Endothelial cell of umbilical vein (primary cell): ENCODE measurements around the gene BACH2. TPM values are rescaled to one million over a fixed set of nuclear protein-coding genes. Genes with fewer than 3 reads are reported as not detected.

Source experiments
- BruUV-seq: library from RNA; stranded (reverse); fragments of 400-500 nt; replicated peaks from 2 replicates; lab custom pipeline; 2021; lab: Mats Ljungman, UMichigan
- CTCF ChIA-PET: fragments of 300-600, 350-600 bp; sonication (Branson Sonifier 250); formaldehyde crosslinking; loops from one replicate; lab custom pipeline; 2021; ENCODE audit warnings: antibody characterized with exemption, inconsistent platforms; lab: Charles Lee
- POLR2A ChIA-PET: fragments of 300-600, 350-600 bp; sonication (Branson Sonifier 250); formaldehyde crosslinking; loops from one replicate; lab custom pipeline; 2021; ENCODE audit warnings: antibody characterized with exemption, inconsistent platforms; lab: Charles Lee
- DNase-seq: peaks from one replicate; pipeline ENCODE4 v3.0.0-alpha.2; 2011; ENCODE audit warnings: low read depth, low spot score
- FAIRE-seq: peaks from 2 replicates; lab custom pipeline; 2011; peaks lifted over from hg19 to GRCh38; lab: Jason Lieb, UNC
- H2AFZ ChIP-seq: 2 replicates; pipeline ENCODE4 v1.6.0; 2012; ENCODE audit warnings: low read depth, low read length, control low read depth, inconsistent platforms
- H3K27ac ChIP-seq: 2 replicates; pipeline ENCODE4 v1.5.1; 2011; ENCODE audit warnings: low read depth, mild to moderate bottlenecking, control low read depth, low read length, moderate library complexity; ENCODE audit not compliant: insufficient read depth
- H3K27me3 ChIP-seq, 2 experiments: 2 replicates each; pipeline versions ENCODE4 v1.6.0 to v1.6.1; 2011; ENCODE audit warnings: low read length in 2 of 2, mixed read lengths in 1 of 2; ENCODE audit not compliant: control insufficient read depth in 2 of 2, insufficient read depth in 2 of 2
- H3K36me3 ChIP-seq, 2 experiments: 2 replicates in 1 of 2; 3 replicates in 1 of 2; pipeline ENCODE4 v1.5.1; 2011; ENCODE audit warnings: low read length in 2 of 2, mild to moderate bottlenecking in 1 of 2, moderate library complexity in 1 of 2; ENCODE audit not compliant: control insufficient read depth in 2 of 2, insufficient read depth in 2 of 2; ENCODE audit errors: extremely low read depth in 1 of 2
- H3K4me1 ChIP-seq: 3 replicates; pipeline ENCODE4 v1.5.1; 2011; ENCODE audit warnings: mild to moderate bottlenecking, low read length; ENCODE audit not compliant: control insufficient read depth, insufficient read depth; ENCODE audit errors: extremely low read depth
- H3K4me2 ChIP-seq: 2 replicates; pipeline ENCODE4 v1.6.1; 2011; ENCODE audit warnings: low read length, control low read depth, mixed read lengths; ENCODE audit not compliant: insufficient read depth
- H3K4me3 ChIP-seq, 3 experiments: fragments of 200-600 bp in 1 of 3; sonication (generic), shearing (Covaris generic) in 1 of 3; replicated peaks in 1 of 3; 2 replicates each; pipeline ENCODE4 v1.5.1; 2011 to 2016; ENCODE audit warnings: control low read depth in 3 of 3, low read length in 3 of 3, mild to moderate bottlenecking in 2 of 3, inconsistent platforms in 1 of 3, low read depth in 1 of 3, moderate library complexity in 1 of 3; ENCODE audit not compliant: insufficient read depth in 1 of 3
- H3K79me2 ChIP-seq: 2 replicates; pipeline ENCODE4 v1.6.0; 2012; ENCODE audit warnings: low read length, inconsistent platforms; ENCODE audit not compliant: control insufficient read depth, insufficient read depth
- H3K9ac ChIP-seq: replicated peaks from 2 replicates; pipeline ENCODE3; 2011; ENCODE audit warnings: low read length, control low read depth; ENCODE audit not compliant: insufficient read depth; ENCODE audit errors: extremely low read depth
- H3K9me1 ChIP-seq: replicated peaks from 3 replicates; pipeline ENCODE4 v1.6.0; 2011; ENCODE audit warnings: mild to moderate bottlenecking, low read length; ENCODE audit not compliant: control insufficient read depth, insufficient read depth; ENCODE audit errors: extremely low read depth
- H3K9me3 ChIP-seq: replicated peaks from 2 replicates; pipeline ENCODE4 v1.5.1; 2012; ENCODE audit warnings: low read length, inconsistent platforms; ENCODE audit not compliant: control insufficient read depth, insufficient read depth
- H4K20me1 ChIP-seq: replicated peaks from 2 replicates; pipeline ENCODE3; 2011; ENCODE audit warnings: mild to moderate bottlenecking, low read length; ENCODE audit not compliant: control insufficient read depth, insufficient read depth; ENCODE audit errors: extremely low read depth
- CTCF ChIP-seq, 2 donors: IDR thresholded peaks; 1 replicate in 1 of 2; 2 replicates in 1 of 2; pipeline ENCODE4 v1.5.1; 2011; ENCODE audit warnings: low read length in 2 of 2, mild to moderate bottlenecking in 2 of 2, moderate library complexity in 2 of 2, control low read depth in 1 of 2, inconsistent platforms in 1 of 2, low read depth in 1 of 2; ENCODE audit not compliant: insufficient read depth in 1 of 2; ENCODE audit errors: extremely low read depth in 1 of 2
- EZH2 ChIP-seq: IDR thresholded peaks from 2 replicates; pipeline ENCODE4 v1.6.1; 2012; ENCODE audit warnings: borderline replicate concordance, low read depth, mild to moderate bottlenecking, moderate library complexity, low read length, inconsistent platforms; ENCODE audit not compliant: severe bottlenecking
- FOS ChIP-seq: IDR thresholded peaks from 2 replicates; pipeline ENCODE4 v1.6.1; 2011; ENCODE audit warnings: mild to moderate bottlenecking, low read length, moderate library complexity, borderline replicate concordance; ENCODE audit not compliant: insufficient read depth
- GATA2 ChIP-seq: IDR thresholded peaks from 2 replicates; pipeline ENCODE4 v1.7.0; 2011; ENCODE audit warnings: low read depth, mild to moderate bottlenecking, moderate library complexity, mixed read lengths, low read length; ENCODE audit not compliant: insufficient read length, insufficient read depth
- JUN ChIP-seq: IDR thresholded peaks from 2 replicates; pipeline ENCODE4 v1.6.1; 2011; ENCODE audit warnings: borderline replicate concordance, low read depth; ENCODE audit not compliant: insufficient read length, insufficient read depth
- MAX ChIP-seq: IDR thresholded peaks from 2 replicates; pipeline ENCODE4 v1.6.1; 2011; ENCODE audit not compliant: insufficient read depth, insufficient read length
- MYC ChIP-seq: IDR thresholded peaks from one replicate; pipeline ENCODE4 v1.6.1; 2011; ENCODE audit warnings: mild to moderate bottlenecking, low read depth, low read length
- POLR2A ChIP-seq: IDR thresholded peaks from 2 replicates; pipeline ENCODE4 v1.6.1; 2012; ENCODE audit warnings: low read depth, mild to moderate bottlenecking, control low read depth, low read length
- POLR2AphosphoS5 ChIP-seq: IDR thresholded peaks from 2 replicates; pipeline ENCODE4 v1.6.1; 2012; ENCODE audit warnings: low read depth, mild to moderate bottlenecking, control low read depth, low read length, moderate library complexity; ENCODE audit not compliant: insufficient read depth
- dilution Hi-C: fragments of 300-500 bp; cut with MboI; formaldehyde crosslinking; loops from one replicate; pipeline ENCODE4 v1.15.0; 2019; ENCODE audit warnings: low sequenced_read_pairs; ENCODE audit not compliant: extremely low pct_ligation_motif_present
- intact Hi-C: fragments of 100-400 bp; cut with micrococcal nuclease; formaldehyde crosslinking; loops from one replicate; pipeline ENCODE4 v1.10.0; 2022
- polyA plus RNA-seq, 4 experiments: library from polyadenylated mRNA; depleted of rRNA in 3 of 4; stranded (reverse) in 3 of 4; unstranded in 1 of 4; fragments of >200 nt; gene quantifications; 2 replicates each; pipeline versions ENCODE4 v1.2.1 to v1.2.3, GENCODE V29; 2011 to 2012; ENCODE audit warnings: missing spikeins in 1 of 4
- total RNA-seq: library from RNA; stranded (reverse); gene quantifications from 2 replicates; pipeline ENCODE4 v1.2.3, GENCODE V29; 2021

Gene BACH2
- total and polyA plus RNA-seq, 2 donors (not counting 3 experiments of a cell fraction or from before 2014, with no cell fraction given): 1.7 to 5.6 TPM

- no peak overlapping the region for H3K9ac ChIP-seq
- H3K4me1 ChIP-seq: peaks cover 16% of the 10 kb centered on the region
- no peaks in the 10 kb centered on the region for H4K20me1 ChIP-seq
- H2AFZ ChIP-seq: no peak overlapping the region
- H3K9me3 ChIP-seq: no peaks in the 10 kb centered on the region
- no peaks in the 10 kb centered on the region for H3K79me2 ChIP-seq
- FAIRE-seq (no peak), DNase-seq (no peak)
- no peaks in the 10 kb centered on the region for H3K9me1 ChIP-seq
- BruUV-seq: no TSS peak
- H3K27me3 ChIP-seq: no peaks in the 10 kb centered on the region
- ChIA-PET POLR2A (no interaction called here), CTCF (interaction anchor here (1.0 kb wide), 1 partner anchor 9 kb away, joined by 5 read pairs; no protein-coding TSS in a partner anchor)
- intact Hi-C loops: no loop called here
- TF ChIP-seq MYC: no peak
- TF ChIP-seq FOS: no peak
- no peak for TF ChIP-seq GATA2
- no peak for TF ChIP-seq MAX
- TF ChIP-seq POLR2AphosphoS5: no peak
- no peak for TF ChIP-seq POLR2A
- no peak for TF ChIP-seq JUN
- no peak for TF ChIP-seq EZH2
- no peak for TF ChIP-seq CTCF (IDR thresholded peaks at IDR 0.05; ENCODE audit: extremely low read depth in 1 of 2, insufficient read depth in 1 of 2, low read depth in 1 of 2, low read length in 2 of 2)
- no peaks in the 10 kb centered on the region for H3K36me3 ChIP-seq
- no peak overlapping the region for H3K27ac ChIP-seq
- dilution Hi-C loops: no loop called here
- no peak overlapping the region for H3K4me3 ChIP-seq
- no peak overlapping the region for H3K4me2 ChIP-seq
Observed at GRCh38 chr6:90227673-90228072, 69.0 kb downstream of the BACH2 start.
